ENCODE results near the gene ANKS1A. TPM values are rescaled to one million over a fixed set of nuclear protein-coding genes. Genes with fewer than 3 reads are reported as not detected.

The ANKS1A gene
- total RNA-seq, 1 donor from 2014 or later: 20.9 TPM

DNA sequence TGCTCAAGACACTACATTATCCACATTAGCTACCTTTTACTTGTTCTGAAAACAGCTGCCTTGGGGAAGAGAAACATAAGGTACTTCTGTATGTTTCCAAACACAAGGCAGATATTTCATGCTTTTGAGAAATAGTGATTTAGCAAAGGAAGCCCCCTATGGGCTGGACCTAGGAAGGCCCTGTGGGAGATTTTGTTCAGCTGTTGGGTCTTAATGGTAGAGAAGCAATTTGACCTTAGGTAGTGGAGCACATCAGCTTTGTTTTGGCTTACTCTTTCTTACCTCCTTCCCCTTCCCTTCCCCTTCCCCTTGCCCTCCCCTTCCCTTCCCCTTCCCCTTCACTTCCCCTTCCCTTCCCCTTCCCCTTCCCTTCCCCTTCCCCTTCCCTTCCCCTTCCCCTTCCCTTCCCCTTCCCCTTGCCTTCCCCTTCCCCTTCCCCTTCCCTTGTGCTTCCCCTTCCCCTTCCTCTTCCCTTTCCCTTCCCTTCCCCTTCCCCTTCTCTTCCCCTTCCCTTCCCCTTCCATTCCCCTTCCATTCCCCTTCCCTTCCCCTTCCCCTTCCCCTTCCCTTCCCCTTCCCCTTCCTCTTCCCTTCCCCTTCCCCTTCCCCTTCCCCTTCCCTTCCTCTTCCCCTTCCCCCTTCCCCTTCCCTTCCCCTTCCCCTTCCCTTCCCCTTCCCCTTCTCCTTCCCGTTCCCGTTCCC is 84.6 kb downstream of the ANKS1A start:
- Histone ChIP-seq H3K27me3 (no peaks in the 10 kb centered on the region), H3K9me3 (no peaks in the 10 kb centered on the region), H3K36me3 (peaks cover 9 to 16% of the 10 kb centered on the region in 2 donors), H3K27ac (no peak overlapping the region), H3K4me3 (no peak overlapping the region), H3K4me1 (no peaks in the 10 kb centered on the region)
- no peak for DNase-seq (ENCODE audit: low spot score in 2 of 2)
- intact Hi-C loops (cut with DNase I): no loop called here
- TF ChIP-seq, protein P1, sequence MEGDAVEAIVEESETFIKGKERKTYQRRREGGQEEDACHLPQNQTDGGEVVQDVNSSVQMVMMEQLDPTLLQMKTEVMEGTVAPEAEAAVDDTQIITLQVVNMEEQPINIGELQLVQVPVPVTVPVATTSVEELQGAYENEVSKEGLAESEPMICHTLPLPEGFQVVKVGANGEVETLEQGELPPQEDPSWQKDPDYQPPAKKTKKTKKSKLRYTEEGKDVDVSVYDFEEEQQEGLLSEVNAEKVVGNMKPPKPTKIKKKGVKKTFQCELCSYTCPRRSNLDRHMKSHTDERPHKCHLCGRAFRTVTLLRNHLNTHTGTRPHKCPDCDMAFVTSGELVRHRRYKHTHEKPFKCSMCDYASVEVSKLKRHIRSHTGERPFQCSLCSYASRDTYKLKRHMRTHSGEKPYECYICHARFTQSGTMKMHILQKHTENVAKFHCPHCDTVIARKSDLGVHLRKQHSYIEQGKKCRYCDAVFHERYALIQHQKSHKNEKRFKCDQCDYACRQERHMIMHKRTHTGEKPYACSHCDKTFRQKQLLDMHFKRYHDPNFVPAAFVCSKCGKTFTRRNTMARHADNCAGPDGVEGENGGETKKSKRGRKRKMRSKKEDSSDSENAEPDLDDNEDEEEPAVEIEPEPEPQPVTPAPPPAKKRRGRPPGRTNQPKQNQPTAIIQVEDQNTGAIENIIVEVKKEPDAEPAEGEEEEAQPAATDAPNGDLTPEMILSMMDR (IDR thresholded peaks at IDR 0.05): no peak

DNA sequence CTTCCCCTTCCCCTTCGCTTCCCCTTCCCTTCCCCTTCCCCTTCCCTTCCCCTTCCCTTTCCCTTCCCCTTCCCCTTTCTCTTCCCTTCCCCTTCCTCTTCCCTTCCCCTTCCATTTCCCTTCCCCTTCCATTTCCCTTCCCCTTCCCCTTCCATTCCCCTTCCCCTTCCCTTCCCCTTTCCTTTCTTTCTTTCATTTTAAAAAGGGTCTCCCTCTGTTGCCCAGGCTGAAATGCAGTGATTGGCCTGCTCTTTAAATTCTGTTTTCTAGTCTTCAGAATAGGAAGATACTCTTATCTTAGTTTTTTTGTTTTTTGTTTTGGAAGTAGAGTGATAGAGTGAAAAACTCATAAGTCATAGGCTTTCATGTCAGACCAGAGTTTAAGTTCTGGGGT is 85.2 kb downstream of the ANKS1A start:
- no peak for DNase-seq (ENCODE audit: low spot score in 2 of 2)
- intact Hi-C loops (cut with DNase I): no loop called here
- TF ChIP-seq, protein P1 (IDR thresholded peaks at IDR 0.05): no peak
- peaks cover 9 to 16% of the 10 kb centered on the region in 2 donors for H3K36me3 ChIP-seq
- no peaks in the 10 kb centered on the region for H3K4me1 ChIP-seq
- no peaks in the 10 kb centered on the region for H3K27me3 ChIP-seq
- no peaks in the 10 kb centered on the region for H3K9me3 ChIP-seq
- H3K4me3 ChIP-seq: no peak overlapping the region
- no peak overlapping the region for H3K27ac ChIP-seq

DNA sequence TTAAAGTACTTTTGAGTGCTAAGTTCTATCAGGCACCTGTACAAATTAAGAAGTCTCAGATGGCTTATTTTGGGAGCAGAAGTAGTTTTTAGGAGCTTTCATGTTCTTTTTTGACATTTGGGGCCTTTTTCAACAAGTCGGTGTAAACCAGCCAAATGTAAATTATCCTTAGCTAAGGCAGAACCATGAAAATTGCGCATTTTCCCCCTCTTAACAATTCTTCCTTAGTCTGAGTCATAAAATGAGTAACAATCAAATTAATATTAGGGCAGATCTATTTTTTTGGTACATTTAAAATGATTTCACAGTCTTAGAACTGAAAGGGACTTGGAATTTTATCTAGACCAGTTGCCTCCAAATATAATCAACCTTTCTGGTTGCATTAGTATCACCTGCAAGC is 87.2 kb downstream of the ANKS1A start:
- TF ChIP-seq, protein P1 (IDR thresholded peaks at IDR 0.05): no peak
- Histone ChIP-seq H3K36me3 (peaks cover 0 to under 1% of the 10 kb centered on the region in 2 donors), H3K9me3 (no peaks in the 10 kb centered on the region), H3K27ac (no peak overlapping the region), H3K27me3 (no peaks in the 10 kb centered on the region), H3K4me1 (no peaks in the 10 kb centered on the region), H3K4me3 (no peak overlapping the region)
- intact Hi-C loops (cut with DNase I): no loop called here
- DNase-seq (ENCODE audit: low spot score in 2 of 2): no peak

DNA sequence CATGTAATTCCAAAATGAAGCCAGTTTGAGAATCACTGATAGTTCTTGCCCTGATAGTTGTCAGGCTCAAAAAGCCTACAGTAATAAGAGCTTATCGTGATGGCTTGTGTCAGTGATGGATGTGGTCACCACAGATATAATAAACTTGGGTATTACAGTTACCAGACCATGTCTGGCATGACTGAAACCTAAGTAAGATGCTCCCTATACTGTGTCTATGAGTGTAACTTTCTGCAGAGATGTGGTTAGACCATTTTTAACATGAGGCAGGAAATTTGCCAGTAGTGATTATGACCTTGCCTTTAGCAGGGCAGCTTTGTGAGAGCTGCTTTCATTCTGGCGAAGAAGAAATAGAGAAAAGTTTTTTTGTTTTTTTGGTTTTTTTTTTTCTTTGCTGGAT is 90.2 kb downstream of the ANKS1A start:
- H3K27ac ChIP-seq: no peak overlapping the region
- peaks cover 3 to 11% of the 10 kb centered on the region in 2 donors for H3K36me3 ChIP-seq
- no peaks in the 10 kb centered on the region for H3K4me1 ChIP-seq
- no peak for DNase-seq (ENCODE audit: low spot score in 2 of 2)
- no peaks in the 10 kb centered on the region for H3K9me3 ChIP-seq
- TF ChIP-seq, protein P1 (IDR thresholded peaks at IDR 0.05): no peak
- no peak overlapping the region for H3K4me3 ChIP-seq
- no peaks in the 10 kb centered on the region for H3K27me3 ChIP-seq
- intact Hi-C loops (cut with DNase I): no loop called here

DNA sequence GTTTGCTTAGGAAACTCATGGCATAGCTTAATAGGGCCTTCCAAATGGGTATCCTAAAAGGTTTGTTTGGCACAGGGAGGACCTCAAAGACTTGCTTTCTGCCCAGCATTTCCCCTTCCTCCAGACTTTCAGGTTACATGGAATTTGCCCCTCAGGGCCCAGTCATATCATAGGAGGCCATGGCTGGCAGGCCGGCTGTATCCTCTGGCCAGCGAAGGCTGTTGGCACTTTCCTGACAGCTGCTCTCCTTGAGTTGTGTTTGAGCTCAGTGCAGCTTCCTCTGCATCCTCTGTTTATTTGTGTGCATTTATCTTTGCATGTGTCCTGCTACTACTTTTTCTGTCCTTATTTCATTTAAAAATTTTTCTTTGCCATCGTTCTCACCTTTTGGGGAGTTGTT is 90.9 kb downstream of the ANKS1A start:
- DNase-seq (ENCODE audit: low spot score in 2 of 2): no peak
- H3K27me3 ChIP-seq: no peaks in the 10 kb centered on the region
- H3K27ac ChIP-seq: no peak overlapping the region
- H3K4me3 ChIP-seq: no peak overlapping the region
- H3K9me3 ChIP-seq: no peaks in the 10 kb centered on the region
- H3K4me1 ChIP-seq: no peaks in the 10 kb centered on the region
- H3K36me3 ChIP-seq: peaks cover 3 to 18% of the 10 kb centered on the region in 2 donors
- intact Hi-C loops (cut with DNase I): no loop called here
- TF ChIP-seq, protein P1 (IDR thresholded peaks at IDR 0.05): no peak

Data from ascending aorta (tissue), 2 donors.